Measurements from ENCODE around the gene TLE7.

DNA sequence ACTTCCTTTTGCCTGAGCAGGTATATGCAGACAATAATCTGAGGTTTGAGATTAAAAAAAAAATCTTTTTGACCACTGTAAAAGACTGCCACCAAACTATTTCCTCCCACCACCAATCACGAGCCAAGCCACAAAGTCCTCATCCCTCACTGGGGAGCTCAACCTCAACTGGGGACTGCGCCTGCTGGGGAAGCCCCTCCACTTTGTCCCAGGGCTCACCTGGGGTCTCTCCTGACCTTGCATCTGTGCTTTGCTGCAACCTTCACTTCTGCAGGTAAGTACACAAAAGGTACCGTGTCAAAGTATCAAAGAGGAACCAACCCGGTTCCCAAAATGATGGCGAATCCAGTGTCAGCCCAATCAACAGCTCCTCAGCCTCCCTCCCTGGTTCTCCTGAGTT is 35.5 kb downstream of the TLE7 start:
- TF ChIP-seq, protein P1, sequence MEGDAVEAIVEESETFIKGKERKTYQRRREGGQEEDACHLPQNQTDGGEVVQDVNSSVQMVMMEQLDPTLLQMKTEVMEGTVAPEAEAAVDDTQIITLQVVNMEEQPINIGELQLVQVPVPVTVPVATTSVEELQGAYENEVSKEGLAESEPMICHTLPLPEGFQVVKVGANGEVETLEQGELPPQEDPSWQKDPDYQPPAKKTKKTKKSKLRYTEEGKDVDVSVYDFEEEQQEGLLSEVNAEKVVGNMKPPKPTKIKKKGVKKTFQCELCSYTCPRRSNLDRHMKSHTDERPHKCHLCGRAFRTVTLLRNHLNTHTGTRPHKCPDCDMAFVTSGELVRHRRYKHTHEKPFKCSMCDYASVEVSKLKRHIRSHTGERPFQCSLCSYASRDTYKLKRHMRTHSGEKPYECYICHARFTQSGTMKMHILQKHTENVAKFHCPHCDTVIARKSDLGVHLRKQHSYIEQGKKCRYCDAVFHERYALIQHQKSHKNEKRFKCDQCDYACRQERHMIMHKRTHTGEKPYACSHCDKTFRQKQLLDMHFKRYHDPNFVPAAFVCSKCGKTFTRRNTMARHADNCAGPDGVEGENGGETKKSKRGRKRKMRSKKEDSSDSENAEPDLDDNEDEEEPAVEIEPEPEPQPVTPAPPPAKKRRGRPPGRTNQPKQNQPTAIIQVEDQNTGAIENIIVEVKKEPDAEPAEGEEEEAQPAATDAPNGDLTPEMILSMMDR (conservative IDR thresholded peaks at IDR 0.05; ENCODE audit: low read depth, low read length): no peak
- TF ChIP-seq BHLHE40 (IDR thresholded peaks at IDR 0.05; ENCODE audit: low read depth, low read length): no peak
- no peak for TF ChIP-seq POLR2A (IDR thresholded peaks at IDR 0.05; ENCODE audit: low read depth, low read length)
- no peak for TF ChIP-seq CHD1 (IDR thresholded peaks at IDR 0.05; ENCODE audit: low read depth, low read length)
- no peak for TF ChIP-seq FOS (IDR thresholded peaks at IDR 0.05; ENCODE audit: low read depth, low read length)
- no peak for TF ChIP-seq RFX5 (IDR thresholded peaks at IDR 0.05; ENCODE audit: low read depth, low read length)
- TF ChIP-seq CEBPB (IDR thresholded peaks at IDR 0.05; ENCODE audit: low read depth, low read length): no peak
- TF ChIP-seq SMC3 (IDR thresholded peaks at IDR 0.05; ENCODE audit: low read depth, low read length): no peak
